Choroid plexus epithelial cell (primary cell): ENCODE data around the gene FZR1.

Experiments used
- DNase-seq: peaks from one replicate; pipeline ENCODE4 v3.0.0-alpha.2; 2010; ENCODE audit warnings: low read depth
- H3K4me3 ChIP-seq: 2 replicates; pipeline ENCODE4 v1.5.1; 2011; ENCODE audit warnings: low read depth, mild to moderate bottlenecking, control low read depth, low read length, moderate library complexity
- TF ChIP-seq, protein P1 (sequence below): conservative IDR thresholded peaks from 2 replicates; pipeline ENCODE4 v1.5.1; 2011; ENCODE audit warnings: low read depth, mild to moderate bottlenecking, control low read depth, inconsistent platforms, low read length, moderate library complexity

Gene FZR1

DNA sequence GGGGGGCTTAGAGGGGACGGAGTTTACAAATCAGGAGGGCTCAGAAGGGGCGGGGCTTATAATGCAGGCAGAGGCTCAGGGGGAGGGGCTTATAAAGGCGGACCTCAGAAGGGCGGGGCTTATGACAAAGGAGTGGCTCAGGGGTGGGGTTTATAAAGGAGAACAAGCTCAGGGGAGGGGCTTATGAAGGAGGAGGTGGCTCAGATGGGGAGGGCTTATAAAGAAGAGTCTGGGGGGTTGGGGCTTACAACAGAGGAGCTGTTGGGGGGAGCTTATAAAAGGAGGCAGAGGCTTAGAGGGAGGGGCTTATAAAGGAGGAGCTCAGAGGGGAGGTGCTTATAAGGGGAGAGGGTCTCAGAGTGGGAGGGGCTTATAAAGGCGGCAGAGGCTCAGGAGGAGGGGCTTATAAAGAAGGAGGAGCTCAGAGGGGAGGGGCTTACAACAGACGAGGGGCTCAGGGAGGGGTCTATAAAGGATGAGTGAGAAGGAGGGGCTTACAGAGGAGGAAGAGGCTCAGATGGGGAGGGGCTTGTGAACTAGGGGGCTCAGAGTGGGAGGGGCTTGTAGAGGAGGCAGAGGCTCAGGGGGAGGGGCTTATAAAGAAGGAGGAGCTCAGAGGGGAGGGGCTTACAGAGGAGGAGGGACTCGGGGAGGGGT is 26.8 kb upstream of the FZR1 start:
- TF ChIP-seq, protein P1, sequence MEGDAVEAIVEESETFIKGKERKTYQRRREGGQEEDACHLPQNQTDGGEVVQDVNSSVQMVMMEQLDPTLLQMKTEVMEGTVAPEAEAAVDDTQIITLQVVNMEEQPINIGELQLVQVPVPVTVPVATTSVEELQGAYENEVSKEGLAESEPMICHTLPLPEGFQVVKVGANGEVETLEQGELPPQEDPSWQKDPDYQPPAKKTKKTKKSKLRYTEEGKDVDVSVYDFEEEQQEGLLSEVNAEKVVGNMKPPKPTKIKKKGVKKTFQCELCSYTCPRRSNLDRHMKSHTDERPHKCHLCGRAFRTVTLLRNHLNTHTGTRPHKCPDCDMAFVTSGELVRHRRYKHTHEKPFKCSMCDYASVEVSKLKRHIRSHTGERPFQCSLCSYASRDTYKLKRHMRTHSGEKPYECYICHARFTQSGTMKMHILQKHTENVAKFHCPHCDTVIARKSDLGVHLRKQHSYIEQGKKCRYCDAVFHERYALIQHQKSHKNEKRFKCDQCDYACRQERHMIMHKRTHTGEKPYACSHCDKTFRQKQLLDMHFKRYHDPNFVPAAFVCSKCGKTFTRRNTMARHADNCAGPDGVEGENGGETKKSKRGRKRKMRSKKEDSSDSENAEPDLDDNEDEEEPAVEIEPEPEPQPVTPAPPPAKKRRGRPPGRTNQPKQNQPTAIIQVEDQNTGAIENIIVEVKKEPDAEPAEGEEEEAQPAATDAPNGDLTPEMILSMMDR = no peak
- DNase-seq = no peak
- no peak overlapping the region for H3K4me3 ChIP-seq

DNA sequence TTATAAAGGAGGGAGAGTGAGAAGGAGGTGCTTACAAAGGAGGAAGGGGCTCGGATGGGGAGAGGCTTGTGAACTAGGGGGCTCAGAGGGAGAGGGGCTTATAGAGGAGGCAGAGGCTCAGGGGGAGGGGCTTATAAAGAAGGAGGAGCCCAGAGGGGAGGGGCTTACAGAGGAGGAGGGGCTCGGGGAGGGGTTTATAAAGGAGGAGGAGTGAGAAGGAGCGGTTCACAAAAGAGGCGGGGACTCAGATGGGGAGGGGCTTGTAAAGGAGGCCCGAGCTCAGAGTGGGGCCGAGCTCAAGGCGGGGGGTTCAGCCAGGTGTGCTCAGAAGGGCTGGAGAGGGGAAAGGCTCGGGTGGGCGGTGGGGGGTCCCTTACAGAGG is 26.3 kb upstream of the FZR1 start:
- TF ChIP-seq, protein P1 = no peak
- H3K4me3 ChIP-seq = no peak overlapping the region
- no peak for DNase-seq

DNA sequence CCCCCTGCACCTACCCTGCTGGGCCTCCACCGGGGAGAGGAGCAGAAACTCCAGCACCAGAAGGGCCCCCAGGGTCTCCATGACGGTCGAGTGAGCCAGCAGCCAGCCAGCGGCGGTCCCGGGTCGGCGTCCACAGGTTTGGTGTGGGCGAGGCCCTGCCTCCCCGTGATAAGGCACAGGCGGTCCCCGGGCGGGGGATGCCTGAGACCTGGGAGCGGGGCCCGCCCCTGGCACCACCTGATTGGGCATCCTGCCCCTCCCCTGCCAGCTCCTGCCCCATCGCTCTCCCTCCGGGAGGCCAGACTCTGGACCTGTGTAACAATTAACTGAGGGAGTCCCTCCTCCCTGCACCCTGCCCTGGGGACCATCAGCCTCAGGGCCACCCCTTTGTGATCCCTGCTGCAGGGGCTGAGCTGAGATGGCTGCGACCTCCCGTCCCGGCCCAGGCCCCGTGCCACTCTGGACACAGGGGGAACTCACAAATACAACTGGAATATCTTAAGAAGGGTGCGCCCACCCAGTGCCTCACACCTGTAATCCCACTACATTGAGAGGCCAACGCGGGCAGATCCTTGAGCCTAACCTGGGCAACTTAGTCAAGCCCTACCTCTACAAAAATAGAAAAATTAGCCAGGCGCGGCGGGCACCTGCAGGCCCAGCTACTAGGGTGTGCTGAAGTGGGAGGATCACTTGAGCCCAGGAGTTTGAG is 25.6 kb upstream of the FZR1 start, which contains the start of gene SMIM24:
TSS of gene SMIM24 (minus strand) at position 143 of the 709 bp plus-strand sequence. CDS start at position 81, 62 bp downstream.
- no peak within 1 kb of the TSS for H3K4me3 ChIP-seq
- no peak for DNase-seq
- TF ChIP-seq, protein P1 = no peak

DNA sequence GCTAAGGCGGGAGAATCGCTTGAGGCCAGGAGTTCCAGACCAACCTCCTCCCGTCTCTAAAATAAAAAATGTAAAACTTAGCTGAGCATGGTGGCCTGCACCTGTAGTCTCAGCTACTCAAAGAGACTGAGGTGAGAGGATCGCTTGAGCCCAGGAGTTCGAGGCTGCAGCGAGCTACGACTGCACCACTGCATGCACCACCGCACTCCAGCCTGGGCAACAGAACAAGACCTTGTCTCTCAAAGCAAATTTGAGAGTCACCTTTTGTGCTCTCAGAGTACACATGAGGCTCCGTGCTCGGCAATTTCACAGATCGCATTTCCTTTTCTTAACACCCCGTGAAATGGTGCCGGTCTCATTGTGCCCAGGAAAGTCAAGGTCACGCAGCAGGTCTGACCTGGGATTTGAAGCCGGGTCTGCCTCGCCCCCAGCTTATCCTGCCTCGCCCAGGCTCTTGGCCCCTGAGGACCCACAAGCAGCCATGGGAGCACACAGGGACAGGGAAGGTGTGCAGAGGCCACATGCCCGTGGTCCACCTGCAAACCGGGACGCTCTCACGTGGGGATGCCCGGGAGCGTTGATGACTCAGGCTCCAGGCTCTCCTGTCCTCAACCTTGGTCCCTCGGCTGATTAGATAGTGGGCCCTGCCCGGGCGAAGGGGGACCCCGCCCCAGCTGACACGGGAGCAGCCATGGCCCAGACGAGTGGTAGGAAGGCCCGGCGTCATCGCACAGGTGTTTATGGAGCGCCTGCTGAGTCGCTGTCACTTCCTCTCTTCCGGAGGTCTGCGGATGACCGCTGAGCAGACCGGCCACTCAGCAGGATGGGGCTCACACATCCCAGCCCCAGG is 24.6 kb upstream of the FZR1 start:
- TF ChIP-seq, protein P1 = no peak
- H3K4me3 ChIP-seq = no peak overlapping the region
- DNase-seq = no peak

DNA sequence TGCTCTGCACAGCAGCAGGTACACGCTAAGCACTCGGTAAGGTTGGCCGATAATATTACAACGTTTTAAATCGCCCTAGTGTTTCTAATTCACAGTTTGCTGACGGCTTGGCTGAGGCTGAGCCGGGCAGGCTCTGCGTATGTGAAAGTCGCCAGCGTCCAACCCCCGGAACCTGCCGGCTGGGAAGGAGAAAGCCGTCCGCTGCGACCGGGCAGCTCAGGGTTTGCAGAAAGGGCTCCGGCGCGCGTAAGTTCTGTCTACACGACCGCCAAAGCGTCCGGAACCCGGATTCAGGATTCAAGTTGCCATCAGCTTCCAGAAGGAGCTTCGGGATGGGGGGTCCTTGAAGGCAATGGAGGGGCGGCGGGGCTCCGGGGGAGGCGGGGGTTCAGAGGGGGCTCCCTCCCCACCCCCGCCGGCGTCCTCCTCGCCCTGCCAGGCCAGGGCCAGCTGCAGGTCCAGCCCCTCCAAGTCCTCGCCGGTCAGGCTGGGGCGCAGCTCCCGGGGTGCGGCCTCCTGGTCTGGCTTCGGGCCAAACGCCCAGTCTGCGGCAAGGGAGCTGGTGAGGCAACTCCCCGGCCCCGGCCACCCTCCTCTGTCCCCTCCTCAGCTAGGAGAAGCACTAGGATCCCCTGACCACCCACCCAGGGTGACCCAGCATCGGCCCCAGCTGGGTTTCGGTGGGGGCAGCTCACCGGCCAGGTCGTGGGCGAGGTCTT is 23.4 kb upstream of the FZR1 start:
- TF ChIP-seq, protein P1 = no peak
- DNase-seq = no peak
- no peak overlapping the region for H3K4me3 ChIP-seq

DNA sequence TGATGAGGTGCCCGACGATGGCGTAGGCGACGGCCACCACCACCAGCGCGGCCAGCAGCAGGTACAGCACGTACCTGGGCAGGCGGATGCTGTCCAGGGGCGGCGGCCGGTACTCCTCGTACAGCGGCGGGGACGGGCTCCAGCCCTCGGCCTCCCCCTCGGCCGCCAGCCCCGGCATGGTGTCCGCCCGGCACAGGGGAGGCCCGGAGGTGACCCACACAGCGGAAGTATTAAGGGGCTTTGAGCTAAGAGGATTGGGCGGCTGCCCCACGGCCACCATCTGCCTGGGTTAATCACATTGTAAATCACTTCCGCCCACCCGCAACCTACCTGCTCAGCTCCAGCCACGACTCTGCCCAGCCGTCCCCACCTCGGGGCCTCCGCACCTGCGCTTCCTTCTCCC is 22.9 kb upstream of the FZR1 start, which contains the start of gene SMIM44:
TSS of gene SMIM44 (minus strand) at position 216 of the 403 bp plus-strand sequence. CDS start at position 178, 38 bp downstream.
- no peak for DNase-seq
- H3K4me3 ChIP-seq = no peak within 1 kb of the TSS
- TF ChIP-seq, protein P1 = no peak
